Hypothalamus (tissue), 51 donors: ENCODE measurements around the gene TMEM220.
"Not testable (repeated sequence)": the region's sequence is repeated elsewhere in the genome, so short reads cannot be mapped to it uniquely, and the experiment has no call there.

ENCODE experiments used
- DNase-seq, 51 donors: peaks; one replicate each; lab custom pipeline; 2025; lab: John Stamatoyannopoulos, UW

The TMEM220 gene

GRCh38 chr17:10731408-10731879 is 1.6 kb upstream of the TMEM220 start:
- DNase-seq: no peak

DNA sequence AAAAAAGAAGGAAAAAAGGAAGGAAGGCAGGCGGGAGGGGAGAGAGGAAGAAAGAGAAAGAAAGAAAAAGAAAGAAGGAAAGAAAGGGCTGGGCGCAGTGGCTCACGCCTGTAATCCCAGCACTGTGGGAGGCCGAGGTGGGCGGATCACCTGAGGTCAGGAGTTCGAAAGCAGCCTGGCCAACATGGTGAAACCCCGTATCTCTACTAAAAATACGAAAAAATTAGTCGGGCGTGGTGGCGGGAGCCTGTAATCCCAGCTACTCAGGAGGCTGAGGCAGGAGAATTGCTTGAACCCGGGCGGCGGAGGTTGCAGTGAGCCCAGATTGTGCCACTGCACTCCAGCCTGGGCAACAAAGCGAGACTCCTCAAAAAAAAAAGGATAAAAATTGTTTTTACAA is 424 bp upstream of the TMEM220 start:
- not testable (repeated sequence) for DNase-seq

GRCh38 chr17:10728331-10728892 is 1.4 kb downstream of the TMEM220 start:
- DNase-seq: no peak

DNA sequence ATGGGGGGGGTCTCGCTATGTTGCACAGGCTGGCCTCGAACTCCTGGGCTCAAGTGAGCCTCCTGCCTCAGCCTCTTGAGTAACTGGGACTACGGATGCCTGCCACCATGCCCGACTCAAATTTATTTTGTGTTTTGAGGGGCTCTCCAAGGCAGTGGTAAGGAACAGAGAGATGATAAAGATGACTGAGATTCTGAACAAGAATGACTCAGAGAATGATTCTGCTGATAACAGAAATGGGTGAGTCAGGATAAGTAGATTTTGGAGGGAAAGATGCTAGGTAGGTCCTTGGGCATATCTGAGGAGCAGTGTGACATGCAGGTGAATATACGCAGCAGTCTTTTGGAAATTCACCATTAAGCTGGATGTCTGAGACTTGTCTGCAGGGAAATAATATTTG is 2.6 kb downstream of the TMEM220 start:
- DNase-seq: no peak

DNA sequence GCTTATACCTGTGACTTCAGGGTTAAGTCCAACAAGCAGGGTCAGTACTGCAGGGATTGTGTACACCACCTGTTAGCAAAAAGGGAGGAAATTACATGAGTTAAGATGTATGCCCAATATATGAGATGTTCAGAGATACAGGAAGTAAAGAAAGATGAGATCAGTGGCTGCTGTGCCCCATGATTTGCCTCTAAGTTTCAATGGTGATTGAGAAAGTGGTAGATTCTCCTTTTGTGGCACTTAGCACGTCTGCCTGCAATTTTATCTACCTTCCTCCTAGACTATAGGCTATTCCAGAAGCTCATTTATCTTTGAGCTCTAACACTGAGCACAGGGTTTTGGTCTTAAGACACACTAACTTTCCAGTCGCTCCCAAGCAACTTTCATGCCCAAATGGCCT is 3.6 kb downstream of the TMEM220 start:
- DNase-seq: no peak

DNA sequence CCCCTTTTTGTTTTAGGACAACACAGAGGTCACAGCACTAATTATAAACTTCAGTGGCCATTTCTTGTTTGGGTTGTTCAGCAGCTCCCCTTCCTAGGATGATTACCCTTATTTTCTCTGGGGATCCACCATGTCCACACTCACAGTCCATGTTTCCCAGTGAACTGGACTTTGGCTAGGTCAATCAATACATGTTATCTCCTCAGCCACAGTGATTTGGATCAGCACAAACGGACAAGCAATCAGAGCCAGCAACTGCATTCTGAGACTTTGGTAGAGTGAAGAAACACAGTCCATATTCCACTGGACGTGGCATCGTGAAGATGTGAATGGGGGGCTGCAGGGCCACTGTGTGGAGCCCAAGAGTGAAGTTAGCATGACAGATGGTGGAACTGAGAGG is 4.6 kb downstream of the TMEM220 start:
- no peak for DNase-seq

DNA sequence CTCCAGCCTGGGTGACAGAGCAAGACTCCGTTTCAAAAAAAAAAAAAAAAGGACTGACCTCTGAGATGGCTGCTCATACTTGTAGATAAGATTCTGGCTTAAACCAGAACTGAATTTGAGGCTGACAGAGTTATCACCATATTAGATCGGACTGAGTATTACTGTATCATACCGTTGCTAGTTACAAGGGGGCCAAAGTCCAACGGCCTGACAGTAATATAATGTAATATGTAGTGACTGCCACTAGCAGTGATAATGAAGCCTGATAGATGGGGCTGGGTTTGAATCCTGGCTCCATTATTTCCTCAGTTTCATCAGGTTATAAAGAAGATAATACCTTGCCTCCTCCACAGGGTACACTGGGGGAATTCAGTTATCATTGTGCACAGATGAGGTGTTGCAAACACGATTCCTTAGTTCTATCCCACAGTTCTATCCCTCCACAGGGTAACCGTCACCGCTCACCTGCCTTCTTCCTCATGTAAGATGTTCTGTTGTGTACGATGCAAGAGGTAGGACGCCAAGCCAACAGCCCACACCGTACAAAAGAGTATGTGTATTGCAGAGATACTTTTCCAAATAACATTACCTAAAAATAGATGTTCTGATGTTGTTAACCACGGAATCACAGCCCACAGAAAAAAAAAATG is 5.2 kb downstream of the TMEM220 start:
- DNase-seq: no peak

GRCh38 chr17:10718547-10718946 is 11.3 kb downstream of the TMEM220 start:
- DNase-seq: no peak

- DNase-seq: no peak
These were observed 13.6 kb downstream of the TMEM220 start for GRCh38 chr17:10716218-10716617.

DNA sequence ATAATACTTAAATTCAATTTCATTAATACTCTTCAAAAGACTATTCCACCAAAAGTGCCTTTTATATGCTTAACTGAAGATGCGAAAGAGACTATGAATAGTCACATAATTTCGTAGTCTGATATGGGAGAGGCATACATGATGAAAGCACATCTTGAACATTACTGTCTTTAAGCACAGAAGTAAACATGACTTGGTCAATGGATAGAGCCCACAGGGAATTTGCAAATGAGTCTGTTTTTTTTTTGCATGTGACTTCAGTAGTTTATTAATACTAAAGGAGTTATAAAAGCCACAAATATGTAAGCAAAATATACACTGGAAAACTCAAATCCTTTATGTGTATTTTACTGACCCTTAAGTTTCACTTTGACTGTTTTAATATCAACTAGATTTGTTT is 16.5 kb downstream of the TMEM220 start:
- no peak for DNase-seq

DNA sequence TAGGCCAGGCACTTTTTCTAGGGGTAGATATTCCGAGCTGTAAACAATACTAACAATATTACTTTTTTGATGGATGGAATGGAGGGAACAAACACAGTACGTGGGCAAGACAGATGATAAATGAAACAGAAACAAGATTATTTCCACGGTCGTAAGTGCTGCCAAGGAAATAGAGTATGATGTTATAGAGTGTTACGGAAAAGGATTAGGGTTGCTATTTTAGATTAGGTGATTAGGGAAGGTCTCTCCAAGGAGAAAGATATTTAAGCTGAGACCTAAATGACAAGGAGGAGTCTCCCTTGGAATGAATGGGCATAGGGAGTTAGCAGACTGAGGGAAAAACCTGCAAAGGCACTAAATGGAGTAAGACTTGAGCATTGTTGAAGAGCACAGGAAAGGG is 24.1 kb downstream of the TMEM220 start:
- DNase-seq: no peak

DNA sequence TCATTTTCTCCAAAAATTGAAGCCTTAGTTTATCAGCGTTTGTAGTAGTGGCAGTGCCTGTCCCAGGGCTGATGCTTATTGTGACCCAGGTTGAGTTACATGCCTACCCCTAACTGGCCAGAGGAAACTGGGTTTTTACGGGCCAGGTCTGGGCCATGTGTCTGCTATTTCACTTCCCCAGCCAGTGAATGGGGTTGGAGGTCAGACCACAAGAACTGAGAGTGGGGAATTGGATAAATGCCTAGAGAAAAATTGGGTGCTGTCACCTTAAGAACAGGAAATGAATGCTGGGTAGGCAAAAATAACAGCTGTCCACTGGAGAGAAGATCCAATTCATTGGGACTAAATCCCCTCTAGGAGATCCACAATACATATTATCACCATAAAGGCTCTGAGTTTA is 27.2 kb downstream of the TMEM220 start:
- no peak for DNase-seq

DNA sequence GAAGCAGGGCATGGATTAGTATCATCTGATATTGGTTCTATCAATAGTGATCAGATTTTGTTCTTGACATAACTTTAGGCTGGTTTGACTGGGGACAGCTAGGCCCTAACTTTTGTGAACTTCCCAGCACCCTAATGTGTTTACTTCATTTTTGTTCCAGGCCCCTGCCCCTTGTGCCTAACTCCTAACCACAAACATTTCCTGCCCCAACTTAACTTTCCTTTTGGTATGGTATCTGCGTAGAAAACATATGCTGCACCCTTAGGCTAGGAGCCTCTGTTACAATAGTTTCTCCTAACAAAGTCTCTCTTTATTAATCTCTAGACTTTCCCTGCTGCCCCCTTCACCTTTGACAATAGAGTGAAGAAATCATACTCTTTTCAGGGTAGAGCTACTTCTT is 30.0 kb downstream of the TMEM220 start:
- DNase-seq: no peak

DNA sequence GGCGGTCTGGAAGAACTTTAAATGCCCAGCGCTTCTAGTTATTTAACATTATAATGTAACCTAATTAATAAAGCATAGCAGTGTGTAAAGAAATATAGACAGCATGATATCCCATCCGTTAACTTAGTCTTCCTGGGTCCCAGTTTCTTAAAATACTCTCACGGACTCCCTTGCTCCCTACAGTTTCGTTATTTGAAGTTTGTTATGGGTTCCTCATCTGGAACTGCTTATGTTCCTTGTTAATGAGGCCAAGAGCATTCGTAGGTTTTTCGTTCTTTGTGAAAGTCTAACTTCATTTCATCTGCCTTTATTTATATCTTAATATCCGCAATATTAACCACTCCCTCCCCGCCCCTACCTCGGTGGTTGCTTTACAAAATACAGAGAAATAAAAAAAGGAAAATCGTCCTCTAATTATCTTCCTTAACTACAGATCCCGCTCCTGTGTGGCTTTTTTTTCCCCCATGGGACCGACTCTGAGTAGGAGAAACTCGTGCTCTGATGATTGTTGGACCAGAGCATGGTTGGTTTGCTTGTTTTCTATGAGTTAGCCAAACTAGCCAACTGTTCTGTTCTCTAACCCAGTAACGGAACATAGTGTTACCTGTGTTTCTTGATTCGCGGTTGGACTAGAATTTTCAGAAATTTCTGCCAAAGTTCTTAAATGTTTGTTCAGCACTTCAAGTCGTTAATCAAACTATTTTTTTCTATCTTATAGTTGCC is 31.6 kb downstream of the TMEM220 start:
- DNase-seq: peak in 1 of 51 donors; percentile 6

DNA sequence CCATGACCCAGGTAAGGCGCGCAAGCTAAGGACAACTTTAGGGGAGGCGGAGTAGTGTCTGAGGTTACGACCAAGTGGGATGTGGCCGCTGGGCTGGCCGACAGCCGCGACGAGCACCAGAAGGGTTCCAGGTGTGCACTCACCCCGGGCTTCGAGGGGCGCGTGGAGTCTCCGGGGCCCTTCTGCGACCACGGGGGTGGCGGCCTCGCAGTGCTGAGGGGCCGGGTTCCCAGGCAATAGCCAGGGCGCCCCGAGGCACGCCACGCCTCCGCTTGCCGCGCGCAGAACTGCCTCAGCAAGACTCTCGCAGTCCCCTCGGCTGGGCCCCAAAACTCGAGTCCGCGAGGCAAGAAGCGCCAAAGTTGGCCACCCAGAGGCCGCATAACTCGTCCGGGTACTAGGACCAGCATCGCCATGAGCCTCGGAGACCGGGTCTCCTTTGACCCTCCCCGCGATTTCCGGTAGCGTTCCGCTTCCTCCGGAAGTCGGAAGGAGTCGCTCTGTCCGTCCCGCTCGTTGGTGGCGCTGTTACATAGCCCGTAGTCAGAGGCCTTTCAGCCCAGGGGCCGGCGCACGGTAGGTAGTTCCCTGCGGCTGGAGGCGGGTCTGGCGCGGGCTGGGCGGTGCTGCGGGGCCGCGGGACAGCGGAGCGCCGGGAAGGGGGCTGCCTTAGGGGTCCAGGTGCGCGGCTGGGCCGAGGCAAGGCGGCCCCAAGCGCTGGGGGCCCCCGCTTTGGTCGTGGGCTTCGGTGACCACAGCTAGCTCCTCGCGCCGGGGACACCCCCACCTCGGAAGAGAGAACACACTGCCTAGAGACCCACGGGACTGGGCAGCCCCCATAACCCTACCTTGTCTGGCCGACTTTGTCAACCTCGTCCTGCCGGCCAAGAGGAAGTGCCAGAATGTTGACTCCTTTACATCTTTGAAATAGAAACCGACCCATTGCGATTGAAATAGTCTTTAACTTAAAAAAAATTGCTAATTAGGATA is 32.4 kb downstream of the TMEM220 start, which contains the start of the genes ADPRM and SCO1:
Gene ADPRM (plus strand): TSS at position 503 of the 990 bp plus-strand sequence. CDS start 7,333 bp downstream, outside the sequence.
Gene SCO1 (minus strand): TSS at position 442 of the 990 bp plus-strand sequence. CDS start 26 bp downstream, at position 416.
- peak; percentile 39 to 95 (median 90) for DNase-seq

DNA sequence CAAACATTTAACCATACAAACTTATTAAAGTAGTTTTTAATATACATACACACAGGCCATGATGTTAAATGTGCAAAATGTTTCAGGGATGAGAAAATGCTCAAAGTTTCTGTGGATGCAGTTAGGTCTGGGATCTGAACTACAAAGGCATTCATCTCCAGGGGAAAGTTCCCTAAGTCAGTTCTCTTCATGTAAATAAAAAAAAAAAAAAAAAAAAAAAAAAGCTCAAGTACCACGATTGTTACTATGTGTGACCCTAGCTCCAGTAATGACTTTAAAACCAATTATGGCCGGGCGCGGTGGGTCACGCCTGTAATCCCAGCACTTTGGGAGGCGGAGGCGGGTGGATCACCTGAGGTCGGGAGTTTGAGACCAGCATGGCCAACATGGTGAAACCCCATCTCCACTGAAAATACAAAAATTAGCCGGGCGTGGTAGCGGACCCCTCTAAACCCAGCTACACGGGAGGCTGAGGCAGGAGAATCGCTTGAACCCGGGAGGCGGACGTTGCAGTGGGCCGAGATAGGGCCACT is 33.9 kb downstream of the TMEM220 start:
- DNase-seq: peak in 1 of 51 donors; percentile 0

- no peak for DNase-seq
These were observed 42.3 kb downstream of the TMEM220 start for GRCh38 chr17:10687499-10687898.

DNA sequence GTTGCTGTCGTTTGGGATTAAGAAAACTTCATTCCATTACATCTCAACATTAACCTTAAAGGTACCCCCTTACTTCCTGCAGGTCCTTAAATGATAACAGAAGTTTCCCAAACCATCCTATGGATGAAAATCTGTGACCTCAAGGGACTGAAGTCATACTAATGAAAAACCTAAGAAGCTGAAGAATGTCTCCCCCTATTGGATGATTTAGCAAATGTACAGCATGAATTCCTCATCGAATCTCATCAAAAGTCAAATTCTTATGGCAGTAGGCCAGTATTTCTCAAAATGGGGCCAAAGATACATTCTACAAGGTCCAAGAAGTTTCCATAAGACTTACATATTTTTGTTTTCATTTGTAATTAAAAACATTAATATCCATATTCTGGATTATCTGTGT is 46.0 kb downstream of the TMEM220 start:
- no peak for DNase-seq

GRCh38 chr17:10681866-10682446 is 47.9 kb downstream of the TMEM220 start:
- no peak for DNase-seq

- DNase-seq: no peak
These were observed 55.1 kb downstream of the TMEM220 start for GRCh38 chr17:10674704-10675103.
